ENCODE data around the gene TOLLIP. TPM values are rescaled to one million over a fixed set of nuclear protein-coding genes. Genes with fewer than 3 reads are reported as not detected.

The TOLLIP gene
- total and polyA plus RNA-seq, 9 of the 15 experiments (the other 6 are each of a cell fraction or from before 2014, with no cell fraction given): 0.23 to 22.8 (median 7.1) TPM

GRCh38 chr11:1309498-1310317 lies at the start of gene TOLLIP (continued):
- TF ChIP-seq PRDM10 (IDR thresholded peaks at IDR 0.05; ENCODE audit: partially characterized antibody) (no peak), MBD1 (CRISPR knock-in tag; IDR thresholded peaks at IDR 0.05) (peak; percentile 76; the same call in 1 of the 2 replicates), TEAD1 (CRISPR knock-in tag; IDR thresholded peaks at IDR 0.05) (peak; percentile 11 to 86; a peak in 2 of 4 replicates), DPF2 (IDR thresholded peaks at IDR 0.05) (no peak), DEAF1 (CRISPR knock-in tag; IDR thresholded peaks at IDR 0.05) (no peak), AFF1 (IDR thresholded peaks at IDR 0.05; ENCODE audit: low read depth in 1 of 2, partially characterized antibody in 2 of 2) (no peak), SAFB2 (IDR thresholded peaks at IDR 0.05; ENCODE audit: borderline replicate concordance, low read depth, low read length, severe bottlenecking) (no peak), ZNF124 (CRISPR knock-in tag; IDR thresholded peaks at IDR 0.05) (no peak), RFX5 (IDR thresholded peaks at IDR 0.05; ENCODE audit: low read depth, low read length) (no peak), CCAR2 (IDR thresholded peaks at IDR 0.05; ENCODE audit: low read depth, low read length) (no peak), TARDBP (IDR thresholded peaks at IDR 0.05) (peak; percentile 20; the same call in 1 of the 2 replicates), ZNF431 (CRISPR knock-in tag; IDR thresholded peaks at IDR 0.05) (no peak), MTF1 (CRISPR knock-in tag; IDR thresholded peaks at IDR 0.05; ENCODE audit: borderline replicate concordance) (no peak), CBX3 (IDR thresholded peaks at IDR 0.05; ENCODE audit: borderline replicate concordance in 1 of 2, low read length in 2 of 2) (peak in 1 of 2 experiments; percentile 71; a peak in 1 of 3 replicates), FOXP1 (CRISPR knock-in tag; IDR thresholded peaks at IDR 0.05) (peak; percentile 82; the same call in 1 of the 2 replicates)

Data from K562 (cell line).